SU-DHL-6 (cell line): Measurements from ENCODE around the gene ADAM19.
A peak's percentile ranks its signal among the peaks of the same experiment; 100 is the strongest.

ENCODE experiments used
- H2AFZ ChIP-seq: fragments of 200-600 bp; sonication (generic); 2 replicates; pipeline ENCODE4 v1.6.1; 2014; ENCODE audit warnings: low read depth, mild to moderate bottlenecking, moderate library complexity, mixed read lengths, antibody characterized with exemption, low read length; ENCODE audit not compliant: severe bottlenecking
- H3F3A ChIP-seq: fragments of 200-600 bp; shearing (Covaris generic); 2 replicates; pipeline ENCODE4 v1.6.0; 2016; ENCODE audit warnings: antibody characterized with exemption, mild to moderate bottlenecking; ENCODE audit not compliant: insufficient read depth
- H3K27ac ChIP-seq: fragments of 200-600 bp; sonication (generic); 2 replicates; pipeline ENCODE4 v1.5.1; 2016; ENCODE audit warnings: low read depth, mild to moderate bottlenecking, low read length, moderate library complexity, mixed read lengths
- H3K27me3 ChIP-seq: fragments of 200-600 bp; sonication (generic), shearing (Covaris generic); 2 replicates; pipeline ENCODE4 v1.6.0; 2014; ENCODE audit warnings: mild to moderate bottlenecking, low read length
- H3K36me3 ChIP-seq: fragments of 200-600 bp; sonication (generic); 2 replicates; pipeline ENCODE4 v1.6.1; 2014; ENCODE audit warnings: mild to moderate bottlenecking, low read length, mixed read lengths
- H3K4me2 ChIP-seq: fragments of 300-600, 200-600 bp; shearing (Covaris generic), sonication (generic); 2 replicates; pipeline ENCODE4 v1.6.0; 2014; ENCODE audit warnings: low read length, low read depth, mild to moderate bottlenecking; ENCODE audit not compliant: poor library complexity, severe bottlenecking
- H3K4me3 ChIP-seq: fragments of 200-600 bp; sonication (generic); 2 replicates; pipeline ENCODE4 v1.5.1; 2014; ENCODE audit warnings: antibody characterized with exemption, low read length, mild to moderate bottlenecking, mixed read lengths; ENCODE audit not compliant: insufficient read depth, poor library complexity, severe bottlenecking
- H3K79me2 ChIP-seq: fragments of 200-600 bp; sonication (generic); 2 replicates; pipeline ENCODE4 v1.6.1; 2014; ENCODE audit warnings: mild to moderate bottlenecking, low read length, moderate library complexity; ENCODE audit not compliant: insufficient read depth
- H3K9ac ChIP-seq: fragments of 200-600 bp; sonication (generic); 2 replicates; pipeline ENCODE4 v1.7.0; 2014; ENCODE audit warnings: mild to moderate bottlenecking, low read length
- H3K9me2 ChIP-seq: fragments of 200-600 bp; sonication (generic); replicated peaks from 2 replicates; pipeline ENCODE4 v1.6.1; 2014; ENCODE audit warnings: low read length; ENCODE audit not compliant: insufficient read depth
- H3K9me3 ChIP-seq: fragments of 200-600 bp; sonication (generic); 2 replicates; pipeline ENCODE4 v1.6.1; 2014; ENCODE audit warnings: low read length, mixed read lengths; ENCODE audit not compliant: insufficient read depth
- H4K20me1 ChIP-seq: fragments of 200-600 bp; sonication (generic); 2 replicates; pipeline ENCODE4 v1.6.1; 2014; ENCODE audit warnings: low read depth, mild to moderate bottlenecking, antibody characterized with exemption, low read length, moderate library complexity, mixed read lengths
- EZH2phosphoT487 ChIP-seq: fragments of 200-600 bp; sonication (generic), shearing (Covaris generic); conservative IDR thresholded peaks from 2 replicates; pipeline ENCODE4 v1.6.1; 2018; ENCODE audit warnings: mild to moderate bottlenecking, antibody characterized with exemption, low read length, moderate library complexity, mixed read lengths
- TF ChIP-seq, protein P1 (sequence below): fragments of 200-600 bp; sonication (generic); IDR thresholded peaks from one replicate; pipeline ENCODE4 v1.5.1; 2017; ENCODE audit warnings: antibody characterized with exemption, mild to moderate bottlenecking, low read length, moderate library complexity; ENCODE audit not compliant: insufficient read depth, poor library complexity, severe bottlenecking

Gene ADAM19

DNA sequence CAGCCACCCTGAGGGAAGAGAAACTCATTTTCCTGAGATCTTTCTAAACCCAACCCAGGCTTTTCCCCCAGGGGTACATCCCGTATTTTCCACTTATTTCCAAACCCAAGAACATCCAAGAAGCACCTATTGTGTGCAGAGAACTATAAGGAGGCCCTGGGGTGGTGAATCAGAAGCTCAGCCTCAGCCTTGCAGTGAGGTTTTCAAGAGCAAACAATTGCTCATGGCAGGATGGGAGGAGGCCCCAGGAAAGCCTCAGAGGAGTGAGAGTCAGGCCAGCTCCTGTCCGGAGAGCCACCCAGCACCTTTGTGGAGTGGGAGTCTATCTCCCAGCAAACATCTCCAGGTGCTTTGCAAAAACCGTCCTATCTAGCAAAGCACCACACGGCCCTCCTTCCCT, 96.4 kb downstream of the ADAM19 start:
- Histone ChIP-seq H3K27me3 (no peaks in the 10 kb centered on the region), H4K20me1 (no peaks in the 10 kb centered on the region), H3K4me2 (no peak overlapping the region), H3K9me2 (no peaks in the 10 kb centered on the region), H3F3A (no peaks in the 10 kb centered on the region; the same call in 1 of the 2 replicates), H3K9ac (no peak overlapping the region), H2AFZ (no peak overlapping the region), H3K9me3 (no peaks in the 10 kb centered on the region), H3K79me2 (no peaks in the 10 kb centered on the region), H3K27ac (no peak overlapping the region), H3K36me3 (peaks cover 8% of the 10 kb centered on the region; the same call in 1 of the 2 replicates), H3K4me3 (no peak overlapping the region)
- TF ChIP-seq, protein P1, sequence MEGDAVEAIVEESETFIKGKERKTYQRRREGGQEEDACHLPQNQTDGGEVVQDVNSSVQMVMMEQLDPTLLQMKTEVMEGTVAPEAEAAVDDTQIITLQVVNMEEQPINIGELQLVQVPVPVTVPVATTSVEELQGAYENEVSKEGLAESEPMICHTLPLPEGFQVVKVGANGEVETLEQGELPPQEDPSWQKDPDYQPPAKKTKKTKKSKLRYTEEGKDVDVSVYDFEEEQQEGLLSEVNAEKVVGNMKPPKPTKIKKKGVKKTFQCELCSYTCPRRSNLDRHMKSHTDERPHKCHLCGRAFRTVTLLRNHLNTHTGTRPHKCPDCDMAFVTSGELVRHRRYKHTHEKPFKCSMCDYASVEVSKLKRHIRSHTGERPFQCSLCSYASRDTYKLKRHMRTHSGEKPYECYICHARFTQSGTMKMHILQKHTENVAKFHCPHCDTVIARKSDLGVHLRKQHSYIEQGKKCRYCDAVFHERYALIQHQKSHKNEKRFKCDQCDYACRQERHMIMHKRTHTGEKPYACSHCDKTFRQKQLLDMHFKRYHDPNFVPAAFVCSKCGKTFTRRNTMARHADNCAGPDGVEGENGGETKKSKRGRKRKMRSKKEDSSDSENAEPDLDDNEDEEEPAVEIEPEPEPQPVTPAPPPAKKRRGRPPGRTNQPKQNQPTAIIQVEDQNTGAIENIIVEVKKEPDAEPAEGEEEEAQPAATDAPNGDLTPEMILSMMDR, result no peak
- TF ChIP-seq EZH2phosphoT487, result no peak

DNA sequence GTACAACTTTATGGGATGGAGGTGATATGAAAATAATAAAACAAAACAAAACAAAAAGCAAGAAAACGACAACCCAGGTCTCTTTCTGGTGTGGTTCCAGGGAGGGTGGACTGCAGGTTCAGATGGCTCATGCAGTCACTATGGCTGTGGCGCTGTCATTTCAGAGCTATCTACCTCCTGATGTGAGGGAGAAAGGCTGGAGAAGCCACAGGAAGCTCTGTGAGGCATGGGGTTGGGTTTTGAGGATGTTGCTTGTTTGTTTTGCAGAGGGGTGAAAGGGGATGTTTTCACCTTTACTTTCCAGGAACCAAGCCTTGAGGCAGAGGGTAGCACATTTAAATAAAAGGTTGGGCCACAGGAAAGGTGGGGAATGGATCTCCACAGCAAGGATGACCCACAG, 96.8 kb downstream of the ADAM19 start:
- Histone ChIP-seq H4K20me1 (no peaks in the 10 kb centered on the region), H2AFZ (no peak overlapping the region), H3K27ac (peak overlapping the region; percentile 5; the same call in 1 of the 2 replicates), H3F3A (no peaks in the 10 kb centered on the region), H3K9ac (no peak overlapping the region), H3K9me3 (no peaks in the 10 kb centered on the region), H3K27me3 (no peaks in the 10 kb centered on the region), H3K79me2 (no peaks in the 10 kb centered on the region), H3K4me2 (no peak overlapping the region), H3K36me3 (peaks cover 4% of the 10 kb centered on the region; the same call in 1 of the 2 replicates), H3K4me3 (no peak overlapping the region), H3K9me2 (no peaks in the 10 kb centered on the region)
- TF ChIP-seq, protein P1, result no peak
- no peak for TF ChIP-seq EZH2phosphoT487

DNA sequence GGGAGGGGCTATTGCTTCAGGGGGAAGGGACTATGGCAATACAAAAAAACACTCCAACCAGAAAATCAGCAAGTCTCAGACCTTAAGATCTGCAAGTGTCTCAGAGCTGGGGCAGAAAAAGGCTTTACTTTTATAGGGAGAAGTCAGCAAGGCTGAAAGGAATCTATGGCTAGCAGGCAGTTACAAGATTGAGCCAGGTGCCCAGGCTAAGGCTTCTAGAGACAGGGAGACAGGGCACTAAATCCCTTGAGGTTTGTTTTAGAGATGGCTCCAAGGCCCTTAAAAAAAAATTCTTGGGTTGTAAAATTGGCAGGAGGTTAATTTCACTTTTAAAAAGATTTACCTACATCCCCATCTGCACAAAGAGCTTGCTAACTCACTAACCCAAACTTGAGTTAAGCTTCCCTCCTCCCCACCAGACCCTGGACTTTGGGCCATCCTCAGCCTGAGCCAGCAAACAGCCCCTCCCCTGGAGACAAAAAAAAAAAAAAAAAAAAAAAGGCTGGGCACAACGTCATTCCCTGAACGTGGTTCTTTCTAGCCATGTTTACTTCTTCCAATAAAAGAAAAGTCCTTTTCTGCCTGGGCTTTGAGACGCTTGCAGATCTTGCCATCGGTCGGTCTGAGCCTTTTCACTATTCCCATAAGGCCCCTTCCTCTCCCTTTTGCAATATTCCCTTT, 97.6 kb downstream of the ADAM19 start:
- no peaks in the 10 kb centered on the region for H4K20me1 ChIP-seq
- no peaks in the 10 kb centered on the region for H3F3A ChIP-seq
- H3K36me3 ChIP-seq, result no peaks in the 10 kb centered on the region
- H3K79me2 ChIP-seq, result no peaks in the 10 kb centered on the region
- H3K9me2 ChIP-seq, result no peaks in the 10 kb centered on the region
- H3K4me3 ChIP-seq, result no peak overlapping the region
- no peaks in the 10 kb centered on the region for H3K9me3 ChIP-seq
- no peak overlapping the region for H2AFZ ChIP-seq
- H3K27ac ChIP-seq, result peak overlapping the region; percentile 35
- TF ChIP-seq, protein P1, result no peak
- TF ChIP-seq EZH2phosphoT487, result no peak
- H3K27me3 ChIP-seq, result no peaks in the 10 kb centered on the region
- H3K9ac ChIP-seq, result no peak overlapping the region
- no peak overlapping the region for H3K4me2 ChIP-seq
